ENCODE data around the gene SCN1B.

The SCN1B gene

GRCh38 chr19:35024095-35024494, 6.2 kb upstream of the SCN1B start:
- Histone ChIP-seq H3K9ac (ENCODE audit: low read length) (no peak overlapping the region), H3F3A (ENCODE audit: insufficient read depth, low read length) (no peaks in the 10 kb centered on the region), H3K79me2 (ENCODE audit: low read length) (no peaks in the 10 kb centered on the region), H3K4me3 (ENCODE audit: low read length) (no peak overlapping the region), H2AFZ (ENCODE audit: low read length) (no peak overlapping the region), H3K4me2 (ENCODE audit: low read depth, low read length) (no peak overlapping the region), H4K20me1 (ENCODE audit: insufficient read depth, low read length) (no peaks in the 10 kb centered on the region), H3K4me1 (ENCODE audit: low read length) (no peaks in the 10 kb centered on the region), H3K27ac (ENCODE audit: low read length) (no peak overlapping the region), H3K36me3 (replicated peaks; ENCODE audit: insufficient read depth, low read length) (no peaks in the 10 kb centered on the region), H3K9me2 (replicated peaks; ENCODE audit: insufficient read depth, low read length) (no peaks in the 10 kb centered on the region), H3K27me3 (replicated peaks; ENCODE audit: insufficient read depth, low read length) (no peaks in the 10 kb centered on the region), H3K9me3 (replicated peaks; ENCODE audit: insufficient read depth, low read length) (no peaks in the 10 kb centered on the region)
- TF ChIP-seq EZH2phosphoT487 (IDR thresholded peaks at IDR 0.05; ENCODE audit: low read length) (no peak), EZH2 (optimal IDR thresholded peaks at IDR 0.05; ENCODE audit: low read depth, low read length) (no peak)
- TF ChIP-seq, protein P1, sequence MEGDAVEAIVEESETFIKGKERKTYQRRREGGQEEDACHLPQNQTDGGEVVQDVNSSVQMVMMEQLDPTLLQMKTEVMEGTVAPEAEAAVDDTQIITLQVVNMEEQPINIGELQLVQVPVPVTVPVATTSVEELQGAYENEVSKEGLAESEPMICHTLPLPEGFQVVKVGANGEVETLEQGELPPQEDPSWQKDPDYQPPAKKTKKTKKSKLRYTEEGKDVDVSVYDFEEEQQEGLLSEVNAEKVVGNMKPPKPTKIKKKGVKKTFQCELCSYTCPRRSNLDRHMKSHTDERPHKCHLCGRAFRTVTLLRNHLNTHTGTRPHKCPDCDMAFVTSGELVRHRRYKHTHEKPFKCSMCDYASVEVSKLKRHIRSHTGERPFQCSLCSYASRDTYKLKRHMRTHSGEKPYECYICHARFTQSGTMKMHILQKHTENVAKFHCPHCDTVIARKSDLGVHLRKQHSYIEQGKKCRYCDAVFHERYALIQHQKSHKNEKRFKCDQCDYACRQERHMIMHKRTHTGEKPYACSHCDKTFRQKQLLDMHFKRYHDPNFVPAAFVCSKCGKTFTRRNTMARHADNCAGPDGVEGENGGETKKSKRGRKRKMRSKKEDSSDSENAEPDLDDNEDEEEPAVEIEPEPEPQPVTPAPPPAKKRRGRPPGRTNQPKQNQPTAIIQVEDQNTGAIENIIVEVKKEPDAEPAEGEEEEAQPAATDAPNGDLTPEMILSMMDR (IDR thresholded peaks at IDR 0.05; ENCODE audit: low read length): no peak
- no peak for DNase-seq

- Histone ChIP-seq H3F3A (ENCODE audit: insufficient read depth, low read length) (no peaks in the 10 kb centered on the region), H3K36me3 (replicated peaks; ENCODE audit: insufficient read depth, low read length) (no peaks in the 10 kb centered on the region), H3K4me2 (ENCODE audit: low read depth, low read length) (no peak overlapping the region), H3K9ac (ENCODE audit: low read length) (no peak overlapping the region), H3K9me2 (replicated peaks; ENCODE audit: insufficient read depth, low read length) (no peaks in the 10 kb centered on the region), H3K4me3 (ENCODE audit: low read length) (no peak overlapping the region), H3K4me1 (ENCODE audit: low read length) (no peaks in the 10 kb centered on the region), H3K27me3 (replicated peaks; ENCODE audit: insufficient read depth, low read length) (peaks cover 10% of the 10 kb centered on the region), H3K9me3 (replicated peaks; ENCODE audit: insufficient read depth, low read length) (no peaks in the 10 kb centered on the region), H3K79me2 (ENCODE audit: low read length) (no peaks in the 10 kb centered on the region), H3K27ac (ENCODE audit: low read length) (no peak overlapping the region), H2AFZ (ENCODE audit: low read length) (no peak overlapping the region), H4K20me1 (ENCODE audit: insufficient read depth, low read length) (no peaks in the 10 kb centered on the region)
- TF ChIP-seq EZH2 (optimal IDR thresholded peaks at IDR 0.05; ENCODE audit: low read depth, low read length): no peak
- TF ChIP-seq, protein P1 (IDR thresholded peaks at IDR 0.05; ENCODE audit: low read length): no peak
- DNase-seq: no peak
Measured at GRCh38 chr19:35025969-35026368, 4.3 kb upstream of the SCN1B start.

DNA sequence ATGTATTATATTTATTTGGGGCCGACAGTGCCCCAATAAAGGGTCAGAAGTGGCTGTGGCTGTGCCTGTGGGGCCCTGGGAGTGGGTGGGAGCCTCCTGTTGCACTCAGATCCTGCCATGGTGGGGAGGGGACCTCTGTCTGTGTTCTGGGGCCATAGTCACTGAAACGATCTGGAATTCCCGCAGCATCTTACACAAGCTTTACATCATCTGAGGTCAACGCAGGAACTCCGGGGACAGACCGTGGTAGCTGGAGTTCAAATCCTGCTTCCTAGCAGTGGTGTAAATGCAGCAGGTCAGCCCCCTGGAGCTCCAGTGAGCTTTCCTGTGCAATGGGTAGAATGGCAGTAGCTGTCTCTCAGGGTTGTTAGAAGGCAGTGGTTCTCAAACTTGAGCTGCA, 3.9 kb upstream of the SCN1B start:
- Histone ChIP-seq H3K27me3 (replicated peaks; ENCODE audit: insufficient read depth, low read length) (peaks cover 14% of the 10 kb centered on the region), H2AFZ (ENCODE audit: low read length) (no peak overlapping the region), H3K4me2 (ENCODE audit: low read depth, low read length) (no peak overlapping the region), H3K27ac (ENCODE audit: low read length) (no peak overlapping the region), H4K20me1 (ENCODE audit: insufficient read depth, low read length) (no peaks in the 10 kb centered on the region), H3K9ac (ENCODE audit: low read length) (no peak overlapping the region), H3K4me1 (ENCODE audit: low read length) (no peaks in the 10 kb centered on the region), H3K36me3 (replicated peaks; ENCODE audit: insufficient read depth, low read length) (no peaks in the 10 kb centered on the region), H3K79me2 (ENCODE audit: low read length) (no peaks in the 10 kb centered on the region), H3K9me3 (replicated peaks; ENCODE audit: insufficient read depth, low read length) (no peaks in the 10 kb centered on the region), H3K9me2 (replicated peaks; ENCODE audit: insufficient read depth, low read length) (no peaks in the 10 kb centered on the region), H3K4me3 (ENCODE audit: low read length) (no peak overlapping the region), H3F3A (ENCODE audit: insufficient read depth, low read length) (no peaks in the 10 kb centered on the region)
- DNase-seq: no peak
- TF ChIP-seq EZH2 (optimal IDR thresholded peaks at IDR 0.05; ENCODE audit: low read depth, low read length) (no peak), EZH2phosphoT487 (IDR thresholded peaks at IDR 0.05; ENCODE audit: low read length) (no peak)
- TF ChIP-seq, protein P1 (IDR thresholded peaks at IDR 0.05; ENCODE audit: low read length): no peak
